HG03558 (cell line): ENCODE results near the gene PTCD3.

ENCODE experiments used
- ATAC-seq: cut with Tn5 transposase; IDR thresholded peaks from one replicate; pipeline ENCODE4 v1.9.1; 2021; ENCODE audit warnings: moderate number of reproducible peaks; ENCODE audit not compliant: unreplicated experiment; ENCODE audit errors: extremely low read depth

Gene PTCD3

DNA sequence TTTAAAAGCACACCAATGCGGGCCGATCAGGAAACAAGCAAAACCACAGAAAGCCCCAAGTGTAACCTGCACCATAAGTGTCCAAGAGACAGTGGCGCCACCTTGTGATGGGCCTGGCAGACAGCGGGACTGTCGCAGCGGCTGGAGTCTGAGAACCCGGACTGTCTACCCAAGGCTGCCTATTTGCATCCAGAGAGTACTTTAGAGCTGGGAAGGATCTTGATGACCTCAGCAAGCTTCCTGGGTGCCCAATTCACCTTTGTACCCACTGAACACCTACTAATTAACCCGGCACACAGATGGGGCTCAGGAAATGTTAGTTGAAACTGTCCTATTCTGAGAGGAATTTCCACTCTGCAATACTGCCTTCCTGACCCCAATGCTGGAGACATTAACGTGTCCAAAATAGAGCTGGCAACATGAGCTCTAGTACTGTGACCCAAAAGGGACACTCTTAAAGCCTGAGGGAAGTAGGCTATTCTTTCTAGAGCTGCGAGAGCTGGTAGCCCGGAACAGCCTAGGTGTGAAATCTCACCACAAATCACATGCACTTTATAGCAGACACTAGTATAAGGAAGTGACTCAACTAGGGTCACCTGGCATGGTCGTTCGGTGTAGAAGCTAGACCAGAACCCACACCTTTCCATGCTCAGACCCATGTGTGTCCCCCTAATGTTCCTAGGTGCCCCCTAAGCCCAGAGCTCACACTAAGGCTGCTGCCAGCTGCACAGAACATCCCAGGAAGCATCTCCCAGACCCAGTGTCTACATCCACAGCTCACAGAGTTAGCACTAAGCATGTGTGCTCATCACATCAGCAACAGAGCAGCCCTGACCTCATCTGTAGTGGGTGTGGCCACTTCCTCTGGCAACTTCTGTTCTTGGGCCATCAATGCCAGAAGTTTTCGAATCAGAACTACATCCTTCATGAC lies 25.8 kb upstream of the PTCD3 start:
- ATAC-seq = no peak

- ATAC-seq = no peak
Measured at GRCh38 chr2:86081724-86082123, 24.3 kb upstream of the PTCD3 start.

GRCh38 chr2:86082756-86083155 lies 23.3 kb upstream of the PTCD3 start:
- ATAC-seq = no peak

- ATAC-seq = no peak
Measured at GRCh38 chr2:86087936-86088850, 17.8 kb upstream of the PTCD3 start.

DNA sequence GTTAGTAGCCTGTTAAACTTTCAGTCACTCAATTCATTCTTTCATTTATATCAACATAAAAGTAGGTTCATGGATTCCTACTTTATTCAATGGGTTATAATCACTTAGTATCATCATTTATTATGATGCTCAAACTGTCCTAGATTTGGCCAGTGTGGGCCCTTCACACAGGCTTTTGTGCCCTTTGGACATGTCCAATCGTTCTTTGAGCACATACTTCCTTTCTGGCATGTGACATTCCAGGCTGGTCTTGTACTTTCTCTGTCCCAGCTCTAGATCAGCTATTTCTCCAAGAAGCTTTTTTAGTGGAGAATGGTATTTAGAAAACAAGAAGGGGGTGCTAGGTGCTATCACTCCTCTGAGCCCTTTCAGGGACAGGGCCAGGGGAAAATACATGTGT lies 11.8 kb upstream of the PTCD3 start:
- no peak for ATAC-seq

DNA sequence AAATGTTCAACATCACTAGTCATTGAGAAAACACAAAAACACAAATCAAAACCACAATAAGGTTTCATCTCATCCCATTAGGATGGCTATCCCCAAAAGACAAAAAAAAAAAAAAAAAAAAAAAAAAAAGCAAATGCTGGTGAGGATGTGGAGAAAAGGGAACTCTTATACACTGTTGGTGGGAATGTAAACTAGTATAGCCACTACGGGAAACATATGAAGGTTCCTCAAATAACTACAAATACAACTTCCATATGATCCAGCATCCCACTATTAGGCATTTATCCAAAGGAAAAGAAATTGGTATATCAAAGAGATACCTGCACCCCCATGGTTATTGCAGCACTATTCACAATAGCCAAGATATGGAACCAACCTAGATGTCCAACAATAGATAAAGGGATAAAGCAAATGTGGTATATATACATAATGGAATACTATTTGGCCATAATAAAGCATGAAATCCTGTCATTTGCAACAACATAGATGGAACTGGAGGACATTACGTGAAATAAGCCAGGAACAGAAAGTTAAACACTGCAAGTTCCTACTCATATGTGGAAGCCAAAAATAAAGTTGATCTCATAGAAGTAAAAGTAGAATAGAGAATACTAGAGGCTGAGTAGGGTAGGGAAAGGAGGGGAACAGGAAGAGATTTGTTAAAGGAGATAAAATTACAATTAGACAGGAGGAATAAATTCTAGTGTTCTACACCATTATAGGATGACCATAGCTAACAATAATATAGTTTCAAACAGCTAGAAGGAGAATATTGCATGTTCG lies 8.7 kb upstream of the PTCD3 start:
- ATAC-seq = no peak

- ATAC-seq = no peak
Measured at GRCh38 chr2:86097913-86098312, 8.1 kb upstream of the PTCD3 start.

GRCh38 chr2:86102157-86102556 lies 3.9 kb upstream of the PTCD3 start:
- no peak for ATAC-seq

- peak; percentile 42 for ATAC-seq
Measured at GRCh38 chr2:86105252-86105968, 625 bp upstream of the PTCD3 start, which contains the start of gene POLR1A. Gene POLR1A, minus strand, starts transcription at chr2:86105886. Its CDS starts 110 bp downstream, at chr2:86105776.

DNA sequence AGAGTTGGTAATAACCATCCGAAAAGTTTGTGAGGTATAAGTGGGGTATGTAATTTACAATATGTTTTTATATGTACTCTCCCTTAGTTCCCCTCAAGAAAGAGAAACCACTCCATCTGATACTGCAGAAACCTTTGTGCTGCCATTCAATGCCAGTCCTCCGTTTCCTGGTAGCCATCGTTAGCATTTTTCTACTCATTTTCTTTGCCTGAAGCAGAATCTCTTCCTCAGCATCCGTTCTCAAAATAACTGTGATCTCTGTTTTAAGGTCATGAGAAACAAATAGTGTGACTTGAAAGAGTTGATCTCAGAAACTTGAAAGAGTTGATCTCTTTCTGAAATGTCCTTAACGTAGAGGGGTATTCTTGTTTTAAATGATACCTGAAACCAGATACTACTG lies 996 bp downstream of the PTCD3 start:
- ATAC-seq = no peak

- ATAC-seq = no peak
Measured at GRCh38 chr2:86118130-86118529, 12.1 kb downstream of the PTCD3 start.

DNA sequence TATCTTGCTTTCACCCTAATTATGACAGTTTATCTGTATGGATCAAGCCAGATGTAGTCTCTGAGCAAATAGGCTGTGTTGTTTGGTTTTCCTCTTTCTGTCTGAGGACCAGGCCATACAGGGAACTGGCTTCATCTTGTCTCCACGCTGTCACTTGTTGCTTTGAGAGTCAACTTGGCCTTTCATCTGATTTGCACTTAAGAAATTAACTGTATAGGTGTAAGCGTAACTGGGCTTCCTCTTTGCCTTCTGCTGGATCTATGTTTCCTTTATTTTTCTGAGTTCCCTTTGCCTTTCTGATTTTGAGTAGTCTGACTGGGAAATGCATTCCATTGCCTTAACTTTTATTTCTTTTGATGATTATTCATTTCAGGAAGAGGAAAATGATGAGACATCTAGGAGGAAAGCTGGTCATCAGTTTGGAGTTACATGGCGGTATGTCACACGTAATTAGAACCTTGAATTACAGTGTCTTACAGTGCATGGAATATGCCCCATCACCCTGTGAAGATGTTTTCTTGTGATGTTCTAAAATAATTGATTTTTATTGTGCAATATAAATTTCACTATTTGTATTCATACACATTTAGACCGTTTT lies 17.4 kb downstream of the PTCD3 start:
- no peak for ATAC-seq

GRCh38 chr2:86124683-86125082 lies 18.6 kb downstream of the PTCD3 start:
- no peak for ATAC-seq

GRCh38 chr2:86134709-86135108 lies 28.7 kb downstream of the PTCD3 start:
- ATAC-seq = no peak

- ATAC-seq = no peak
Measured at GRCh38 chr2:86135653-86136052, 29.6 kb downstream of the PTCD3 start.

GRCh38 chr2:86136141-86136540 lies 30.1 kb downstream of the PTCD3 start:
- ATAC-seq = no peak

DNA sequence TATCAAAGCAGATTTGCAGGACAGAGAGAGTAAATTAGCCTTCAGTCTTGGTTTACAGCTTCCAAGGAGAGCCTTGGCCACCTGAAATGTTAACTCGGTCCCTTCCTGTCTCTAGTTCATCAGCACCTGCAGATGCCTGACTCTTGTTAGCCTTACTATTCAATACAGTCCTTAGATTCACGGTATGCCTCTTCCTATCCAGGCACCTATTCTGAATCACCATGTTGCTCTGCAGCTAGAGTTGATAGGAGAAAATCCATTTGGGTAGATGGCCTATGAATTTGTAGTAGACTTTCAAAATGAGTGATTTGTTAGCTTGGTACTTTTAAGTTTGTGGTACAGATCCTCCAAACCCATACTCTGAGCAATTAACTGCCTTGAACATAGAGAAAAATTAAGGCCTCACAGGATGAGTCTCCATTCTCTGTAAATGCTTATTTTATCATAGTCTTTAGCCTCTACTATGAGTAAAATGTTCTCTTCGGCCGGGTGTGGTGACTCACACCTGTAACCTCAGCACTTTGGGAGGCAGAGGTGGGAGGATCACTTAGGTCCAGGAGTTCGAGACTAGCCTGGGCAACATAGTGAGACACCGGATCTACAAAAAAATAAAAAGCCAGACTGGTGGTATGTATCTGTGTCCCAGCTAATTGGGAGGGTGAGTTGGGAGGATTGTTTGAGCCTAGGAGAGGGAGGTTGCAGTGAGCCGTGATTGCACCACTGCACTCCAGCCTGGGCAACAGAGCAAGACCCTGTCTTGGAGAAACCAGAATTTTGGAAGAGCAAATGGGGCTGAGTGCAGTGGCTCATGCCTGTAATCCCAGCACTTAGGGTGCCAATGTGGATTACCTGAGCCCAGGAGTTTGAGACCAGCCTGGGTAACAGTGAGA lies 32.9 kb downstream of the PTCD3 start:
- ATAC-seq = no peak

- no peak for ATAC-seq
Measured at GRCh38 chr2:86139981-86140380, 33.9 kb downstream of the PTCD3 start.
